HepG2 (cell line): ENCODE measurements around the gene COQ9. TPM values are rescaled to one million over a fixed set of nuclear protein-coding genes. Genes with fewer than 3 reads are reported as not detected.

Experiments
- AGO1 ChIP-seq: fragments of 200-400 bp; formaldehyde crosslinking; IDR thresholded peaks from 2 replicates; pipeline ENCODE4 v1.6.1; 2017; ENCODE audit warnings: mild to moderate bottlenecking, low read depth, low read length, moderate library complexity; ENCODE audit not compliant: poor library complexity, severe bottlenecking
- AGO2 ChIP-seq: fragments of 200-400 bp; formaldehyde crosslinking; optimal IDR thresholded peaks from 2 replicates; pipeline ENCODE3; 2017; ENCODE audit warnings: mild to moderate bottlenecking, low read depth, low read length, moderate library complexity
- CENPT ChIP-seq: sonication (generic); formaldehyde crosslinking; IDR thresholded peaks from 2 replicates; pipeline ENCODE4 v1.8.0; 2022; ENCODE audit warnings: low read depth, mild to moderate bottlenecking, moderate library complexity, missing genetic modification reagents
- DR1 ChIP-seq: sonication (generic); formaldehyde crosslinking; IDR thresholded peaks from 2 replicates; pipeline ENCODE4 v1.8.0; 2021; ENCODE audit warnings: mild to moderate bottlenecking, missing genetic modification reagents, inconsistent platforms
- JUND ChIP-seq: sonication (generic); formaldehyde crosslinking; IDR thresholded peaks from 2 replicates; pipeline ENCODE4 v1.8.0; 2022; ENCODE audit warnings: mild to moderate bottlenecking, missing genetic modification reagents
- MIER2 ChIP-seq: IDR thresholded peaks from 2 replicates; pipeline ENCODE4 v1.6.1; 2016; ENCODE audit warnings: missing biosample characterization, missing genetic modification reagents
- MLLT10 ChIP-seq: sonication (generic); formaldehyde crosslinking; IDR thresholded peaks from 2 replicates; pipeline ENCODE4 v1.4.0; 2020; ENCODE audit warnings: missing genetic modification reagents
- MTA3 ChIP-seq: sonication (generic); formaldehyde crosslinking; IDR thresholded peaks from 2 replicates; pipeline ENCODE4 v1.4.0; 2020; ENCODE audit warnings: missing genetic modification reagents
- MXD4 ChIP-seq: IDR thresholded peaks from 2 replicates; pipeline ENCODE4 v1.6.1; 2016; ENCODE audit warnings: mild to moderate bottlenecking, missing biosample characterization, missing genetic modification reagents
- NFATC3 ChIP-seq: sonication (generic); formaldehyde crosslinking; IDR thresholded peaks from 2 replicates; pipeline ENCODE4 v1.5.1; 2020; ENCODE audit warnings: mild to moderate bottlenecking, missing genetic modification reagents
- POLR2A ChIP-seq, 2 experiments: IDR thresholded peaks; 2 replicates each; pipeline ENCODE4 v1.6.1; 2011; ENCODE audit warnings: low read depth in 2 of 2, low read length in 2 of 2, mild to moderate bottlenecking in 1 of 2, moderate library complexity in 1 of 2; ENCODE audit not compliant: insufficient read depth in 1 of 2
- POLR2G ChIP-seq: fragments of 200-400 bp; formaldehyde crosslinking; IDR thresholded peaks from 2 replicates; pipeline ENCODE4 v1.6.1; 2018; ENCODE audit warnings: mild to moderate bottlenecking, low read depth, low read length, moderate library complexity
- RARG ChIP-seq: sonication (generic); formaldehyde crosslinking; IDR thresholded peaks from 2 replicates; pipeline ENCODE4 v1.4.0; 2020; ENCODE audit warnings: low read depth, mild to moderate bottlenecking, missing genetic modification reagents
- RBM39 ChIP-seq: fragments of 200-400 bp; formaldehyde crosslinking; IDR thresholded peaks from one replicate; pipeline ENCODE4 v1.6.1; 2018; ENCODE audit warnings: antibody characterized with exemption, mild to moderate bottlenecking, low read depth, low read length; ENCODE audit not compliant: poor library complexity, severe bottlenecking
- SALL1 ChIP-seq: sonication (generic); formaldehyde crosslinking; IDR thresholded peaks from 2 replicates; pipeline ENCODE4 v1.8.0; 2022; ENCODE audit warnings: mild to moderate bottlenecking, missing genetic modification reagents
- SP4 ChIP-seq: sonication (generic); formaldehyde crosslinking; IDR thresholded peaks from 2 replicates; pipeline ENCODE4 v1.8.1; 2023; ENCODE audit warnings: mild to moderate bottlenecking, missing genetic modification reagents
- ZBTB3 ChIP-seq: sonication (generic); formaldehyde crosslinking; IDR thresholded peaks from 2 replicates; pipeline ENCODE4 v1.4.0; 2020; ENCODE audit warnings: low read depth, mild to moderate bottlenecking, moderate library complexity, missing genetic modification reagents, borderline replicate concordance
- ZXDC ChIP-seq: sonication (generic); formaldehyde crosslinking; IDR thresholded peaks from 2 replicates; pipeline ENCODE4 v1.5.0; 2020; ENCODE audit warnings: mild to moderate bottlenecking, missing genetic modification reagents
- polyA plus RNA-seq, 8 experiments: library from polyadenylated mRNA; depleted of rRNA in 3 of 8; stranded (reverse) in 7 of 8; unstranded in 1 of 8; fragments of >200 nt; fragmentation: Illumina TruSeq in 4 of 8; extraction: Trizol in 4 of 8; gene quantifications; 2 replicates each; pipeline versions ENCODE4 v1.2.1 to v1.2.3, GENCODE V29; 2011 to 2016; ENCODE audit warnings: low read depth in 4 of 8, missing spikeins in 1 of 8, mixed read lengths in 1 of 8; ENCODE audit not compliant: insufficient read depth in 1 of 8
- total RNA-seq, 5 experiments: library from RNA; depleted of rRNA; stranded (reverse); fragments of >200 nt; fragmentation: Illumina TruSeq; extraction: Trizol; gene quantifications; 2 replicates each; pipeline ENCODE4 v1.2.3, GENCODE V29; 2016; ENCODE audit warnings: low read depth in 1 of 5
- TF ChIP-seq, protein P1 (sequence below), 2 experiments: sonication (generic) in 1 of 2; formaldehyde crosslinking in 1 of 2; IDR thresholded peaks; 2 replicates each; pipeline versions ENCODE4 v1.4.0 to v1.6.1; 2016 to 2020; ENCODE audit warnings: borderline replicate concordance in 1 of 2, low read depth in 1 of 2, mild to moderate bottlenecking in 1 of 2, missing genetic modification reagents in 1 of 2

Gene COQ9
- total and polyA plus RNA-seq, 2 of the 13 experiments (the other 11 are each of a cell fraction or from before 2014, with no cell fraction given), result 57.5 to 108 TPM

GRCh38 chr16:57473176-57473840 lies 26.0 kb downstream of the COQ9 start (continued):
- TF ChIP-seq, protein P1, sequence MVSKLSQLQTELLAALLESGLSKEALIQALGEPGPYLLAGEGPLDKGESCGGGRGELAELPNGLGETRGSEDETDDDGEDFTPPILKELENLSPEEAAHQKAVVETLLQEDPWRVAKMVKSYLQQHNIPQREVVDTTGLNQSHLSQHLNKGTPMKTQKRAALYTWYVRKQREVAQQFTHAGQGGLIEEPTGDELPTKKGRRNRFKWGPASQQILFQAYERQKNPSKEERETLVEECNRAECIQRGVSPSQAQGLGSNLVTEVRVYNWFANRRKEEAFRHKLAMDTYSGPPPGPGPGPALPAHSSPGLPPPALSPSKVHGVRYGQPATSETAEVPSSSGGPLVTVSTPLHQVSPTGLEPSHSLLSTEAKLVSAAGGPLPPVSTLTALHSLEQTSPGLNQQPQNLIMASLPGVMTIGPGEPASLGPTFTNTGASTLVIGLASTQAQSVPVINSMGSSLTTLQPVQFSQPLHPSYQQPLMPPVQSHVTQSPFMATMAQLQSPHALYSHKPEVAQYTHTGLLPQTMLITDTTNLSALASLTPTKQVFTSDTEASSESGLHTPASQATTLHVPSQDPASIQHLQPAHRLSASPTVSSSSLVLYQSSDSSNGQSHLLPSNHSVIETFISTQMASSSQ (IDR thresholded peaks at IDR 0.05; ENCODE audit: low read depth), result no peak
- TF ChIP-seq, protein P1 (CRISPR knock-in tag; IDR thresholded peaks at IDR 0.05; ENCODE audit: borderline replicate concordance), result no peak
- TF ChIP-seq NFATC3 (CRISPR knock-in tag), result no peak
- TF ChIP-seq MTA3 (CRISPR knock-in tag), result no peak
- TF ChIP-seq POLR2G, result peak; percentile 3; the same call in 1 of the 2 replicates
- TF ChIP-seq CENPT (CRISPR knock-in tag), result no peak
- TF ChIP-seq ZBTB3 (CRISPR knock-in tag), result no peak
- TF ChIP-seq SP4 (CRISPR knock-in tag), result 0 out of 2 replicates have a peak, but pooled peaks have one; percentile 26
- TF ChIP-seq AGO2, result peak; percentile 94
- TF ChIP-seq RBM39, result peak; percentile 14
- TF ChIP-seq POLR2A (IDR thresholded peaks at IDR 0.05; ENCODE audit: insufficient read depth in 1 of 2, low read depth in 2 of 2, low read length in 2 of 2), result peak in 1 of 2 experiments; percentile 10; a peak in 1 of 4 replicates
- no peak for TF ChIP-seq MIER2 (CRISPR knock-in tag)
- TF ChIP-seq RARG, result no peak
- no peak for TF ChIP-seq MLLT10
- TF ChIP-seq AGO1, result peak; percentile 88
- no peak for TF ChIP-seq JUND (CRISPR knock-in tag)
- no peak for TF ChIP-seq SALL1 (CRISPR knock-in tag)
- TF ChIP-seq DR1 (CRISPR knock-in tag), result no peak
- no peak for TF ChIP-seq MXD4
- no peak for TF ChIP-seq ZXDC (CRISPR knock-in tag)
